HG02623 (cell line): Measurements from ENCODE around the gene METRN.
"Not testable (repeated sequence)": the region's sequence is repeated elsewhere in the genome, so short reads cannot be mapped to it uniquely, and the experiment has no call there.

Experiments
- ATAC-seq: cut with Tn5 transposase; IDR thresholded peaks from one replicate; pipeline ENCODE4 v1.9.1; 2021; ENCODE audit warnings: moderate library complexity; ENCODE audit not compliant: unreplicated experiment

METRN gene

GRCh38 chr16:691242-691641 is 23.7 kb upstream of the METRN start:
- ATAC-seq, result not testable (repeated sequence)

DNA sequence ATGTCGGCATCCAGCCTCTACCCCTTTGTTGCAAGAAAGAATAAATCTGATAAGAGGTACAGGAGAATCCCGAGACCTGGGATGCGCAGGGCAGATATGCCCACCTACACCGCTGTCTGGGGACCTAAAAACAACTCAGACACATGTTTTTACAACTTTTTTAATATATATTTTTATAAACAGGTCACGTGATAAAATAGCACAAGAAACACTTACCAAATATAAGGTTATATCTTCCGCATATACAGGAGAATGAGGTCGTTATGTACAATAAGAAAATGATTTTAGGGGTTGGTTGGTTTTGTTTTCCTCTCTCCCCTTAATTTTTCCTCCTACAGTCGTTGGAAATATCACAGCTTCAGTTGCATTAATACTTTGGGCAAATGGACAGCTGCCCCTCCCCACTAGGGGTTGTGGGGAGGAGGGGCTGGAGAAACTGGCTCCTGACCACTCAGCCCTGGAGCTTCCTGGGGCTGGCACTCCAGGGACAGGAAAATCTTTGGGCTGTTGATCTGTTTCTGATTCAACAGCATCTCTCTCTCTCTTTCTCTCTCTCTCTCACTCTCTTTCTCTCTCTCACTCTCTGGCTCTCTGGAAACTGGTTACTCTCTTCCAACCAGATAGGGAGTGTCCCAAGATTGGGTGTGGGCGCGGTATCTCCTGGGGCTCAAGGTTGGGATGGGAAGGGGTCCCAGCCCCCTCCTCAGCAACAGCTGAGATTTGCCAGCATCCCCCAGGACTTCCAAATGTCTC is 22.4 kb upstream of the METRN start:
- ATAC-seq, result no peak

DNA sequence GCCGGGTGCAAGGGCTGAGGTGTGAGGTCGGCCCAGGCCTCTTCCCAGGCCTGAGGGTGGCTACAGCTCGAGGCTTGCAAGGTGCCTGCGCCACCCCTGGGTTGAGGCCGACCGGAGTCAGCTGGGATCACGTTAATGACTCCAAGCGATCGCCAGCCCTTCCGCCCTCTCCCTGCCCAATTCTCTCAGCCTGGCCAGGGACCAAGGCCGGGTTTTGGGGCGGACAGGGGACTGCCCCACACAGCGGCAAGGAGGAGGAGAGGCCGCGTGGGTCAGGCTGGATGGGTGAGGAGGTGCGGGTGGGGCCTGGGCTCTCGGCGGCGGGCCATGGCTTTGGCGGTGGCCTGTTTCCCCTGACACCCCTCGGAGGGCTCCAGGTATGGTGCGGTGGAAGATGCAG is 21.6 kb upstream of the METRN start:
- no peak for ATAC-seq

DNA sequence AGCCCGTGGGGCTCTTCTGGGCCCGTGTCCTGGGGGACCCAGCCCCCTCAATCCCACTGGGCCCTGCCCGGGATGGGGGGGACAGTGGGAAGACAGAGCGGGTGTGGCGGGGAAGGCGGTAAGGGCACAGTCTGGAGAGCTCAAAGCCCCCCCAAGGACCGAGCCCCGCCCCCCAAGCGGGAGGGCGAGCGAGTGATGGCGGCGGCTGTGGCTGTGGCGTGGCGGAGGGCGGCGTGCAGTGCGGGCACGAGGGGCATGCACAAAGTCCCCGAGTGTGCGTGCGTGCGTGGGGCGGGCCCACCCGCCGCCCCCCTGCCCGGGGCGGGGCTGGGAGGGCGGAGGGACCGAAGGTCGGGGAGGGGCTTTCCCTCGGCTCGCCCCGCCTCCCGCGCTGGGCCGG is 21.2 kb upstream of the METRN start:
- no peak for ATAC-seq

- ATAC-seq, result no peak
Observed at GRCh38 chr16:694187-694862, 20.6 kb upstream of the METRN start.

GRCh38 chr16:694863-695354 is 20.0 kb upstream of the METRN start:
- ATAC-seq, result no peak

GRCh38 chr16:695355-696089 is 19.4 kb upstream of the METRN start:
- no peak for ATAC-seq

- no peak for ATAC-seq
Observed at GRCh38 chr16:698911-699671, 15.8 kb upstream of the METRN start.

DNA sequence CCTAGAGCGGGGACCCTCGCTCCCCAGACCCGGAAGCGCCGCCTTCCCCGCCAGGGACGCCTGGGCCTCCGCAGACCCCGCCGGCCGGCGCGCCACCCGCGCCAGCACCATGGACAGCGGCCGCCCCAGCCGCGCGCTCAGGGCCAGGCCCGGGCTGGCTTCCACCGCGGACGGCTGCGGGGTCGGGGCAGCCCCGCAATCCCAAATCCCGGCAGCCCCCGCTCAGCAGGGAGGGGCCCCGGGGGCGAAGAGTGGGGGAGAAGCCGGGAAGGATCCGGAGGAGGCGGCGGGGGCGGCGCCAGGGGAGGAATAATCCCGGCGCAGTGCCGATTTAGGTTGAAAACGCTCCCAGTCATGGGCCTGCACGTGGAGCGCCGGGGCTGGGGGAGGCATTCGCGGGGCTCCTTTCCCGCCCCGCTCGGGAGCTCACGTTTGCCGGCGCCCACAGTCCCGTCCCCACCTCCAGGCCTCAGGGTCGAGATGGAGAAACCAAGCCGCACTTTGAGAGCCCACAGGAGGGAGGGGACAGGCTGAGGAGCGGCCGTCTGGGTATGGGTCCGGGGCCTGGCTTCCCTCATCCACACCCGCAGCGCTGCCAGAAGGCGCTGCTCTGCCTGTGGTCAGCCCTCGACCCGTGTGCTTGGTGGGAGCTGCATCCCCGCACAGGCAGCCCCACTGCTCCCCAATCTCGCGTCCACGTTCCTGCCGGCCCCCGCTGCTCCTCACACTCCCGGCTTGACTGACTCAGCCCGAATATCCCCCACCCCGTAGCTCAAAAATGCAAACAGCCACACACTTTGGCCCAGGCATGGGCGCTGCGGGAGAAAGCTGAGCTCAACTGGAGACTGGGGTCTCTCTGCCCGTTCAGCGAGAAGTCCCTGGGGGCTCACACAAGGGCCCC is 14.0 kb upstream of the METRN start:
- ATAC-seq, result no peak

GRCh38 chr16:702341-702740 is 12.6 kb upstream of the METRN start:
- no peak for ATAC-seq

DNA sequence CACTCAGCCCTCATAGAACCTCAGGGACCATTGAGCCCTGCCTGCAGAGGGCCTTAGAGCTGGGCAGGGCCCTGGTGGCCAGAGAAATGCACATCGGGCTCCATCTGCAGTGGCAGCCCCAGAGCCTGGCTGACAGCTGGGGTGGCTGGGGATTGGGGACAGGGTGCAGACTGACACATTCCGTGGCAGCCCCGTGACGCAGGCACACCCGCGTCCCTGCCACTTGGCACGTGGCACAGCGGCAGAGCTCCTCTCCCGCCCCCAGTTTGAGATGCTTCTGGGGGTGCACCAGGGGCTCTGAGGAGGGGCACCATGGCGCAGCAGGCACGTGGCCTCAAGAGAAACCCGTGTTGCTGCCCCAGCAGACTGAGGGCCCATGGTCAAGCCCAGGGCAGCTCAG is 11.5 kb upstream of the METRN start:
- ATAC-seq, result no peak

- no peak for ATAC-seq
Observed at GRCh38 chr16:704047-704446, 10.9 kb upstream of the METRN start.

GRCh38 chr16:704552-705380 is 10.2 kb upstream of the METRN start:
- no peak for ATAC-seq

DNA sequence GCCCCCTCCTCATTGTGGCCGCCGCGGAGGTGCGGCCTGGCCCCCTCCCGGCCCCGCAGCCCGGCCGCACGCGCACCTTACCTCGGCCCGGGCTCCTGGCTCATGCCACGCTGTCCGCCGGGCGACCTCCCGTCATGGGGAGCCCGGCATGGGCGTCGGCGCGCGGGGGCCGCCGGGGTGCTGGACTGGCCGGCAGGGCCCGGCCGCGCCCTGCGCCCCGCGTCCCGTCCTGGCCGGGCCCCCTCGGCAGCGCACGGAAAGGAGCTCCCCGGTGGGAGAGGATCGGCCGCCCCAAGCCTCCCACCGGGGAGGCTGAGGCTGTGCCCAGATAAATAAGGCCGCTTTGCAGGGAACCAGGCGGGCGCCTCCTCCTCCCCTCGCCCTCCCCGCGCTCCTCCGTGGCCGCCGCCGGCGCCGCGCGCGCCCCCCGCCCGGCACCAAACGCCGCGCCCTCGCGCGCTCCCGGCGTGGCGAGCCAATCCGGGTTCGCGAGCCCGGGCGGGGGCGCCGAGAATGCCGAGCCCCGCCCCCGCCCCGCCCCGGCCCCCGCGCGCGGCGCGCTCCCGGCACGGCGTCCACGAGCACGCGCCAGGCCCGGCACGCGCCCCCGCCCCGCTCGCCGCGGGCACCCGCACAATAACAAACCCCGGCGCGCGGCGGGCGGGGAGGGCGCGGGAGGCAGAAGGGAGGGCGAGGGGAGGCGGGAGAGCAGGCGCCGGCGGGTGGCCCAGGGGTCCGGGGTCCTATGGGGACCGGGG is 9.3 kb upstream of the METRN start, which contains the start of gene FBXL16:
TSS of gene FBXL16 (minus strand) at position 371 of the 758 bp plus-strand sequence. CDS start 8,396 bp downstream, outside the sequence.
- ATAC-seq, result no peak

DNA sequence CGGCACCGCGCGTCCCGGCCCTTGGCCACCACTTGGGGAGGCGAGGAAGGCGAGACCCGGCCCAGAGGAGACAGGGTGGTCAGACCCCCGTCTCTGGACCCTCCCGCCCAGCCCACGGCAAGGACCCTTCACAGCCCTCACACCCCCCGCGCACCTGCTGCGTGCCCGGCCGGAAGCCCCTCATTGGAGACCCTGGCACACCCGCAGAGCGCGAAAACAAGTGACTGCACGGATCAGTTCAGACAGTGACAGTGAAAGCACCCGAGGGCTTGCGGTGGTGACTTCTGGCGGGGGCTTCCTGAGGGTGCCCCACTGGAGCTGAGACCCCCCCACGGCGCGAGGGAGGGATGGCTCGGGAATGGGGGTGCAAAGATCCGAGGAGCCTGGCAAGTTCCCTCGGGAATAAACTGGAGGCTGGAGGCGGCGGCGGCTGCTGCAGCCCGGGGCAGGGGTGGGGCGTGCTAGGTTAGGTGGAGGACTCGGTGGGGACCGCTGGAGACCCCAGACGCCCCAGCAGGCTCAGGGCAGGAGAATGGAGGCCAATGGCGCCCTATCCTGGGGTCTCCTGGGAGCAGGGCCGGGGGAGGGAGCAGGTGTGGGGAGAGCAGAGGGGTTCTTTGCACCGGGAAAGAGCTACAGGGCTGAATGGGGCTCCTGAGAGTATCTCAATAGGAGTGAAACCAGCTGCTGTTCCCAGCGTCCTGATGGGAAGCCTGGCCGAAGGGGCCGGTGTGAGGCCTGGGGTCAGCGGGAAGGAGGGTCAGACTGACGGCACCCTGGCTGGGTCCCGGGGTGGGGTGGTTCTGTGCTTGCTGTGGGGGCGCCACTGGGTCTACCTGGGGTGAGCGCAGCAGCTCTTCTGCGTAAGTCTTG is 8.5 kb upstream of the METRN start:
- ATAC-seq, result no peak

DNA sequence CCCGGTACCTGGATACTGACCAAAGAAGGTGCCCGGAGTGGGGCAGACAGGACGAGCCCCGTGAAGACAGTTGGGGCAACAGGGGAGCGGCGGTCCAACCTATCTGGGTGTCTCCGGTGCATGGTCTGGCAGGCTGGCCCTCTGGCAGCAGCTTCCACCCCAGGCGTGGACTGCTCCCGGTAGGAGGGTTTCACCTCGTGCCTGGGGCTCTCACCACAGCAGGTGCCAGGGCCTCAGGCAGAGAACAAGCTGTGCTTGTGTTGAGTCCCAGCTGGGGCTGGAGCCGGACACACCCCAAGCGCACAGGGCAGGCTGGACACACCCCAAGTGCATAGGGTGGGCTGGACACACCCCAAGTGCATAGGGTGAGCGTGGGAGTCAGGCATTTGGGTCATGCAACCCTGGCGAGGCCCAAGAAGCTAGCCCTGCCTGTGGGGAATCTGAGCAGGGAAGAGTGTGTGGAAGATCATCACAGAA is 7.8 kb upstream of the METRN start:
- no peak for ATAC-seq

DNA sequence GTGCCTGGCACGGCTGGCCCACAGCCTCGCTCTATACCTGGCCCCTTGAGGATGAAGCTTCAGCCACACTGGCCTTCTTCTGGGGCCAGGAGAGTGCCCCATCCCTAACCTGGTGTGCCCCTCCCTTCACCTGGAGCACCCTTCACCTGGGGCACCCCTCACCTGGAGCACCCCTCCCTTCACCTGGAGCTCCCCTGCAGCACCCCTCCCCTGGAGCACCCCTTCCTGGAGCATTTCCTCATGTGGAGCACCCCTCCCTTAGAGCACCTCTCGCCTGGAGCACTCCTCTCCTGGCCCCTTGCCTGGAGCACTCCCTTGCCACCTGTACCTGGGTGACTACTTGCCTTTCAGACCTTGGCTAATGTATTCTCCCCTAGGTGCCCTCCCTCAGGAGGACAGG is 6.9 kb upstream of the METRN start:
- no peak for ATAC-seq
